GM13977 (cell line): ENCODE data around the gene KANSL1L.

Experiments
- DNase-seq: peaks from one replicate; pipeline ENCODE4 v3.0.0; 2012; ENCODE audit warnings: low spot score
- in situ Hi-C: fragments of 300-500 bp; cut with MboI; formaldehyde crosslinking; loops from one replicate; pipeline ENCODE4 v1.12.0; 2022; ENCODE audit warnings: low sequenced_read_pairs, low pct_unique_long_range_greater_than_20kb, mixed read lengths, inconsistent platforms; ENCODE audit not compliant: unreplicated experiment
- TF ChIP-seq, protein P1 (sequence below): IDR thresholded peaks from 2 replicates; pipeline ENCODE4 v1.5.1; 2012; ENCODE audit warnings: mild to moderate bottlenecking, control low read depth; ENCODE audit not compliant: insufficient read depth; ENCODE audit errors: extremely low read depth, missing control alignments

Gene KANSL1L, protein sequence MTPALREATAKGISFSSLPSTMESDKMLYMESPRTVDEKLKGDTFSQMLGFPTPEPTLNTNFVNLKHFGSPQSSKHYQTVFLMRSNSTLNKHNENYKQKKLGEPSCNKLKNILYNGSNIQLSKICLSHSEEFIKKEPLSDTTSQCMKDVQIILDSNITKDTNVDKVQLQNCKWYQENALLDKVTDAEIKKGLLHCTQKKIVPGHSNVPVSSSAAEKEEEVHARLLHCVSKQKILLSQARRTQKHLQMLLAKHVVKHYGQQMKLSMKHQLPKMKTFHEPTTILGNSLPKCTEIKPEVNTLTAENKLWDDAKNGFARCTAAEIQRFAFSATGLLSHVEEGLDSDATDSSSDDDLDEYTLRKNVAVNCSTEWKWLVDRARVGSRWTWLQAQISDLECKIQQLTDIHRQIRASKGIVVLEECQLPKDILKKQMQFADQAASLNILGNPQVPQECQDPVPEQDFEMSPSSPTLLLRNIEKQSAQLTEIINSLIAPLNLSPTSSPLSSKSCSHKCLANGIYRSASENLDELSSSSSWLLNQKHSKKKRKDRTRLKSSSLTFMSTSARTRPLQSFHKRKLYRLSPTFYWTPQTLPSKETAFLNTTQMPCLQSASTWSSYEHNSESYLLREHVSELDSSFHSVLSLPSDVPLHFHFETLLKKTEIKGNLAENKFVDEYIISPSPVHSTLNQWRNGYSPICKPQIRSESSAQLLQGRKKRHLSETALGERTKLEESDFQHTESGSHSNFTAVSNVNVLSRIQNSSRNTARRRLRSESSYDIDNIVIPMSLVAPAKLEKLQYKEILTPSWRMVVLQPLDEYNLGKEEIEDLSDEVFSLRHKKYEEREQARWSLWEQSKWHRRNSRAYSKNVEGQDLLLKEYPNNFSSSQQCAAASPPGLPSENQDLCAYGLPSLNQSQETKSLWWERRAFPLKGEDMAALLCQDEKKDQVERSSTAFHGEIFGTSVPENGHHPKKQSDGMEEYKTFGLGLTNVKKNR

GRCh38 chr2:210171309-210172218, at the start of gene KANSL1L:
Gene KANSL1L (minus strand): TSS chr2:210171409. CDS start chr2:210154582, 16,827 bp downstream.
- peak; percentile 92 for DNase-seq
- in situ Hi-C loops: no loop called here
- TF ChIP-seq, protein P1, sequence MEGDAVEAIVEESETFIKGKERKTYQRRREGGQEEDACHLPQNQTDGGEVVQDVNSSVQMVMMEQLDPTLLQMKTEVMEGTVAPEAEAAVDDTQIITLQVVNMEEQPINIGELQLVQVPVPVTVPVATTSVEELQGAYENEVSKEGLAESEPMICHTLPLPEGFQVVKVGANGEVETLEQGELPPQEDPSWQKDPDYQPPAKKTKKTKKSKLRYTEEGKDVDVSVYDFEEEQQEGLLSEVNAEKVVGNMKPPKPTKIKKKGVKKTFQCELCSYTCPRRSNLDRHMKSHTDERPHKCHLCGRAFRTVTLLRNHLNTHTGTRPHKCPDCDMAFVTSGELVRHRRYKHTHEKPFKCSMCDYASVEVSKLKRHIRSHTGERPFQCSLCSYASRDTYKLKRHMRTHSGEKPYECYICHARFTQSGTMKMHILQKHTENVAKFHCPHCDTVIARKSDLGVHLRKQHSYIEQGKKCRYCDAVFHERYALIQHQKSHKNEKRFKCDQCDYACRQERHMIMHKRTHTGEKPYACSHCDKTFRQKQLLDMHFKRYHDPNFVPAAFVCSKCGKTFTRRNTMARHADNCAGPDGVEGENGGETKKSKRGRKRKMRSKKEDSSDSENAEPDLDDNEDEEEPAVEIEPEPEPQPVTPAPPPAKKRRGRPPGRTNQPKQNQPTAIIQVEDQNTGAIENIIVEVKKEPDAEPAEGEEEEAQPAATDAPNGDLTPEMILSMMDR: no peak

DNA sequence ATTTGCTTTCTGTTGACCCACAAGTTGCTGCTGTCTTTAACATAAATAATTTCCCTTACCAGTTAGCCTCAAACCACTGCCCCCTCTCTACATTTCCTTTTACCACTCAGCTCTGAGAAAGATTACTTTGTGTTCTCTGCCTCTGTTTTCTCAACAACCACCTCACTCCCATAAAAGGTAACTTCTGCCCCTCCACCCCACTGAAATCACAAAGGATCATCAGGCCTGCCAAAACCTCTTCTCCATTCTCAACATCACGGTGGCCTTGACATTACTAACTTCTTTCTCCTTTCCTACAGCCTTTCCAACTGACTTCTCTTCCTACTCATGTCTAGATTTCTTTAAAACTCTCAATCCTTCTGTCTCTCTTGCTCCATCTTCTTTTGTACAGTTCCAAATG, 43.9 kb upstream of the KANSL1L start:
- no peak for DNase-seq
- in situ Hi-C loops: no loop called here
- TF ChIP-seq, protein P1: no peak

- DNase-seq: no peak
- TF ChIP-seq, protein P1: no peak
- in situ Hi-C loops: no loop called here
Measured at GRCh38 chr2:210210185-210210584, 39.0 kb upstream of the KANSL1L start.

DNA sequence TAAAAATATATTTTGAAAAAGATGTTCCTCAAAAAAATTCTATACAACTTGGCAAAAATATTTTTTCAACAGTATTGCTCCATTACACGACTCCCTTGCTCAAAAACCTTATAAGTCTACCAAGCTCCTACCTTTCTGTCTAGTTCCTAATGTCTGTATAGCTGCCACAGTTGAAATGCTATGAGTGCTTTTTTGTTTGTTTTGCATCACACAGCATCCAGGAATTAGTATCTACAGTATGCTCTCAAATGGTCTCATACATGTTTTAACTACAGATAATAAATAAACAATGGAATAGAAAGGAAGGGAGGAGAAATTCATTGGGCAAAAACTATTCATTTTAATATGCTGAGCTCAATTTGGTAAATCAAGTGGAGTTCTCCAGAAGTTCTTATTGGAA, 36.7 kb upstream of the KANSL1L start:
- in situ Hi-C loops: no loop called here
- TF ChIP-seq, protein P1: no peak
- DNase-seq: no peak

- DNase-seq: no peak
- in situ Hi-C loops: no loop called here
- TF ChIP-seq, protein P1: no peak
Measured at GRCh38 chr2:210203558-210203957, 32.3 kb upstream of the KANSL1L start.

DNA sequence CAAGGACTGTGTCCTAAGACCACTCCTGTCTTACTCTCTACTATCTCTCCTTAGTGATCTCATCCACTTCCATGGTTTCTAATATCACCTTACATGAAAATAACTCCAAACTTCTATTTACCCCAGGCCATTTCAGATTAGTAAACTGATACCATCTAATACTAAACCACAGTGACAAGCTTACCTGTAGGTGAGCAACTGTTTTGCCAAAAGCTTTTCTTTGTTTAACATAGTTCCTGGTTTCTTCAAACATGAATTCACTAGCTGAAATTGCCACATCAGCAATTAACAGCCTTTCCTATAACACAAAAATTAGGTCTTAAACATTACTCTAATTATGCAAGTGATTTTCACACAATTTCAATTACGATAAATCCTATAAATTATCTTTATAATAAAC, 31.9 kb upstream of the KANSL1L start:
- TF ChIP-seq, protein P1: no peak
- in situ Hi-C loops: no loop called here
- no peak for DNase-seq
